Inflammatory macrophage (primary cell): Measurements from ENCODE around the gene FAM174C.

Experiments
- DNase-seq, 2 donors: peaks; one replicate each; pipeline ENCODE4 v3.0.0-alpha.2; 2020 to 2022

FAM174C gene

DNA sequence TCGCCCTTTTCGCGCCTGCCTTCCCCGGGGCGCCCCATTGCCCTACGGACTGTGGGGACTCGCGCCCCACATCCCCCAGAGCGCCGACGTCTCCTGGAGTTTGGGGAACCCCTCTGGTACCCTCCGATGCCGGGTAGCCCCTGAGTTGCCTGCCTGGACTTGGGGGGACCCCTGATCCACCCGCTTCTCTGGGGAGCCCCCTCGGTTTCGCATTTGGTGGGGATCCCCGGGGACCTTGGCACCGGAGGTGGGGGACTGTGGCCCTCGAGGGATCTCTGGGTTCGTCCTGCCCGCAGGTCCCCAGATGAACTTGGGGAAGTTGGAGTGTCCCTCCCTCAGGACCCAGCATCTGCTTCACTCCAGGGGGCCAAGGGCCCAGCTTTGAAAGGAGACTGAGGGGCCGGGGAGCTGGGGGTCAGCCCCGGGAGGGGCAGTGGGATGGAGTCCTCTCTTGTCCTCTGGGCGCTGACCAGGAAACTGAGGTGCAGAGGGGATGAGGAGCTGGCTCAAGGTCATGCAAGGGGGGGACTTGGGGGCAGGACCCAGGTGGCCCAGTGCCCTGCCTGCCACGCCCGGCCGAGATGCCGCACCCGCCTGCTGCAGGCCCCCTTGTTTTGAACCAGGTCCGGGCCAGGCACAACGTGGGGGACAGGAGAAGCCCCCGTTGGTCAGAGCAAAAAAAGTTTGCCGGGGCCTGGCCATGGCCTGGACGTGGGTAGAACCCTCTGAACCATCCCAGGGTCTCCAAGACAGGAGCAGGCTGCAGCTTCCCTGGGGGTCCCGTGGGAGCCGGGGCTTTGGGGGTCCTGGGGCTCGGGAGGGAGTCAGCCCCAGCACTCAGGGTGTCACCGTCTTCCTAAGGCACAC lies 11.4 kb downstream of the FAM174C start:
- DNase-seq = no peak

GRCh38 chr19:1287354-1288225 lies 12.3 kb downstream of the FAM174C start:
- DNase-seq = no peak

DNA sequence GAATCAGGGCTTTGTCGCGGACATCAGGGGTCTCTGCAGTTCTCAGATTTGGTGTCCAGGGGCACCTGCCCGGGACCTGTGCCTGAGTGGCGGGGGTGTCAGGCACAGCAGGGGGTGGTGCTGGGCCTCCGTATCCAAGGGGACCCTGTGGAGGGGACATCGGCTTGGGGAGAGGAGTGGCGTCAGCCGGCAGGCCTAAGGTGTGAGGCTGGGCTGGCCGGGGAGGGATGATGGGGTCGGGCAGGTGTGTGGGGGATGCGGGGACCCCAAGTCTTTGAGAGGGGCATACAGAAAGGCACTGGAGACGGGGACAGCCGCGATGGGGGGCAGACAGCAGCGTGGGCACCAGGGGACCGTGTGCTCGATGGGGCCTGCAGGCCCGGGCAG lies 12.9 kb downstream of the FAM174C start:
- DNase-seq = no peak

GRCh38 chr19:1288833-1289685 lies 13.7 kb downstream of the FAM174C start:
- DNase-seq = no peak

DNA sequence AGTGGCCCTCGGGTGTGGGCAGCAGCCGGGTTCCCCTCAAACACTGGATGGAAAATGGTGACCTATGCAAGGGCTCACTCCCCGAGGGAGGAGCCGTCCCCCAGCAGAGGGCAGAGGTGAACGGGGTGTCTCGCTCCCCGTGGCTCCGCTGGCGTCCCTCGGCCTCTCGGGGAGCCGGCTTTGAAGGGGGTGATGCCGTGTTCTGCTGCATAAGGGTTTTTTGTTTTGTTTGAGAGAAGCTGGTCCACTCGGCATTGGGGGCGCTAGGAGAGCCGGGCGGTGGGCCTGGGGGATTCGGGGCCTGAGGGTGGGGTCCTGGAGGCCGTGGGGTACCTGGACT lies 14.3 kb downstream of the FAM174C start:
- DNase-seq = no peak

- no peak for DNase-seq
Measured at GRCh38 chr19:1290196-1290702, 14.9 kb downstream of the FAM174C start.

DNA sequence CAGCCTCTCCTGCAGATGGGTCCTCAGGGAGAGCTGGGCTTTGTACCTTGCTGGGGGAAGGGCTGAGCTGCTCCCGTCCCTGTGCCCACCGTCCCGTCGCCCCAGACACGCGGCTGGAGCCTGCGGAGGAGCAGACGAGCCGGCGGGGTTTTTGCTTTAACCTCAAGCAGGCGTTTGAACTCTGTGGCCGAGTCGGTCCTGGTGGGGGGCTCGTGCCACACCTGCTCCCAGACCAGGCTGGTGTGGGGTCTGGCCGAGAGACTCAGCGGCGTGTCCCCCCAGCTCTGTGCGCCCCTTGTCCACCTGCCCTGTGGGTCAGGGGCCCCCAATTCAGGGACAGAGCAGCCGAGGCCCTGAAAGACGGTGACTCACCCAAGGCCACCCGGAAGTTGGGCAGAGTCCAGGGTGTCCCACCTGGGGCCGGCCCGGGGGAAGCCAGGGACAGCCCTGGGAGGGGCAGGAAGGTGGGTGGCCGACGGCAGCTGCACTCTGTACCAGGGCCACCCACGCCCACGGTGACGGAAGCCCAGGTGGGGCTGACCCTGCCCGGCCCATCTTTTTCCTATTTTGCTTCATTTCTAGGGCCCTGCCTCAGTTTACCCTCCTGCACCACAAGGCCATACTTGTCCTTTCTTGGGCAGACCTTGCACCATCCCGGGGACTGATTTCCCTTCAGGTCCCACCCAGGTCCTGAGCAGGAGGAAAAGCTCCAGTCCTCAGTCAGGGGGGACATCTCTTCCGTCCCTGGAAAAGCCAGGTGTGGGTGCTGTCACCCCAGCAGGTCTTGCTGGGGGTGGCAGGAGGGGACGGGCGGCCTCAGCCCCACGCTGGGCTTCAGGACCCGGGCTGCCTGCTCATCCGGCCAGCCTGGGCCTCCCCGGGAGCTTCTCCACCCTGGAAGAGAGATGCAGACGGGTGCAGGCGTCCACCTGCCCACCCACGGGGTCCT lies 15.6 kb downstream of the FAM174C start:
- DNase-seq = peak in 1 of 2 donors; percentile 6

GRCh38 chr19:1291761-1292418 lies 16.6 kb downstream of the FAM174C start:
- no peak for DNase-seq

GRCh38 chr19:1292419-1293151 lies 17.3 kb downstream of the FAM174C start:
- DNase-seq = no peak

DNA sequence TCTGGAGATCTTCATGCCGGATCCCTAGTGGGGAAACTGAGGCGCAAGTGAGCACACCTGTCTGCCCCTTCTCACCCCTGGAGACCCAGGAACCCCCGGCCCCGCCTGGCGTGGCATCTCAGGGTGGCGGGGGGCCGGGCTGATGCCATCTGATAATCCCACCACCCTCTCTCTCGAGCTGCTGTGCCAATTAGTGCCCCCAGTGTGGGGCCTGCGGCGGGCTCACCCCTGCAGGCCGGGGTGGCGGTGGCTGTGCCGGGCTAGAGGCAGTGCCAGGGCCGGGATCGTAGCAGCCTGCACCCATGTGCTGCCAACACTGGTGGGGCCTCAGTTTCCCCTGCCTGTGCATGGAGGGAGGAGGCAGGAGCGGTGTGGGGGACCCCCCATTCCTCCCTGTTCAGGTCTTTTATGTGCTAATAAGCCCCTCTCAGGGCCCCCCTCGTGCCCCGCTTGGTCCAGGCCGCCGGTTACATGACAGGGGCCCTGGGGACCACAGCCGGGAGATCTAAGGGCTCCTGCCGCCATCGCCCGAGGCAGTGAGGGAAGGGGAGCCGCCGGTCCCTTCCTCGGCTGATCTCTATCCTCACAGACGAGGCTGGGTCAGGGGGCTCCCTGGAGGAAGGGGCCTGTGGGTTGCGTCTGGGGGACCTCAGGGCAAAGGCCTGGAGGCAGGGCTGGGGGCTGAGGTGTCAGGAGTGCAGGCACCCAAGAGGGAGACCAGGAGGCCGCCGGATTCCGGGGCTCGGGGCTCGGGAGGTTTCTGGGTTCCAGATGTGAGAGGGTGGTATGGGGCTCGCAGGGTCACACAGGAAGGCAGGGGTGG lies 18.7 kb downstream of the FAM174C start:
- no peak for DNase-seq

DNA sequence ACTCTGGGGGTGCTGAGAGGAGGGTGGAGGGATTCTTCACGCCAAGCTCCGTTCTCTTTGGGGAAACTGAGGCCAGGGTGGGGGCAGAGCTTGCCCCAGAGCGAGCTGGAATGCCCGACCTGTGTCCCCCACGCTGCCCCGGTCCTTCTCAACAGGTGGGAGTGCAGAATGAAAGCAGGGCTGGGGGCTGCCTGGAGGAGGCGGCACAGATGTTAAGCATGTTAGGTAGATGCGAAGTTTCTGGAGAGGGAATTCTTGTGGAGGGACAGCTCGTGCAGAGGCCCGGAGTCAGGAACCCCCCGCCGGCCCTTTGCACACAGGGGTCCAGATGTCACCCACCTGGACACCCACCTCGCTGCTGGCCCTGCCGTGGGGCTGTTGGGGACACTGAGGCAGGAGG lies 19.4 kb downstream of the FAM174C start:
- DNase-seq = no peak

- peak in 1 of 2 donors; percentile 9 for DNase-seq
Measured at GRCh38 chr19:1295169-1296012, 20.1 kb downstream of the FAM174C start.

- no peak for DNase-seq
Measured at GRCh38 chr19:1296078-1296477, 20.7 kb downstream of the FAM174C start.

DNA sequence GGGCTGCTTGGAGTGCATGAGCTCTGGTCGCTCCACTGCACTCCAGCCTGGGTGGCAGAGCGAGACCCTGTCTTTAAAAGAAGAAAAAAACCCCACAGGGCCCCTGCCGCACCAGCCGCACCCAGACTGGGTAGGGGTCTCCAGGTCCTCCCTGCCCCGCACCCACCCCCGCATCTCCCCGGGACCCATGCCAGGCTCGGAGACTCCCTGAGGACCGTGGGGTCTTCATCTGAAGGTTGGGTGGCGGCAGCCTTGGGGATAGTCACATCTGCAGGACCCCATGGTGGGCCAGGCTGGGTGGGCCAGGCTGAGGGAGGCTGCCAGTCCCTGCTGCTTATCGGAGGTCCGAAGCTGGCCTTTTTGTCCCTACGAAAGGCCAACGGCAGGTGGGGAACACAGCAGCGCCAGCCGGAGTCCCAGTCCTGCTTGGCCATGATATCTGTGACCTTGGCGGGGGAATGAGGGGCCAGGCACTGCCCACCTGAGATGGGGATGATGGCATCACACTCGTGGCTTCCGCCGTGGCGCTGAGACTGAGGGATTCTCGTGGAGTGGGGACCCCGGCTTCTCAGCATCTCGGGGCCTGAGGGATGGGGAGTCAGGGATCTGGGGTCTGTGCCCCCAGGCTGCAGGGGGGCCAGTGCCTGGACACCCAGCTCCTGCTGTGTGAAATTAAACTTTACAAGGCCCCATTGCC lies 21.4 kb downstream of the FAM174C start:
- DNase-seq = no peak

- DNase-seq = no peak
Measured at GRCh38 chr19:1298235-1298634, 22.9 kb downstream of the FAM174C start.

DNA sequence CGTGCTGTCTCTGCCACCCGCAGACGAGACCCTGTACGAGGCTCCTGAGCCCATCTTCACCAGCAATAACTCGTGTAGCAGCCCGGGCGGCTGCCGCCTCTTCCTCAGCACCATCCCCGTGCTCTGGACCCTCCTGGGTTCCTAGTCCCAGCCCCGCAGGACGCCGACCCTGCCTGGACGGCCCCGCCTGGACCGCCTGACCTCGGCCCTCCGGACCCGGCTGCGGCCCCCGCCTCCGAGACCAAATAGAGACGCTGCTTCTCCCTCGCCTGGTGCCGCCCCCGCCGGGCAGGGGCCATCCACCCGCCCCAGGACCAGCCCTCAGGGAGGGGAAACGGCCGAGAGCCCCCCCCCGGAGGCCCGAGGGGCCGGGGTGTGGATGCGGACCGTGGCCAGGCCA lies 24.5 kb downstream of the FAM174C start:
- DNase-seq = no peak

GRCh38 chr19:1300744-1301490 lies 25.6 kb downstream of the FAM174C start:
- no peak for DNase-seq
